GM19025 (cell line): ENCODE data around the gene CCS.
A peak's percentile ranks its signal among the peaks of the same experiment; 100 is the strongest.
"Not testable (repeated sequence)": the region's sequence is repeated elsewhere in the genome, so short reads cannot be mapped to it uniquely, and the experiment has no call there.

Source experiments
- ATAC-seq: cut with Tn5 transposase; IDR thresholded peaks from one replicate; pipeline ENCODE4 v1.9.1; 2021; ENCODE audit warnings: mild to moderate bottlenecking, low read depth, moderate library complexity; ENCODE audit not compliant: unreplicated experiment

The CCS gene

GRCh38 chr11:66586136-66586535, 6.8 kb upstream of the CCS start:
- ATAC-seq: no peak

DNA sequence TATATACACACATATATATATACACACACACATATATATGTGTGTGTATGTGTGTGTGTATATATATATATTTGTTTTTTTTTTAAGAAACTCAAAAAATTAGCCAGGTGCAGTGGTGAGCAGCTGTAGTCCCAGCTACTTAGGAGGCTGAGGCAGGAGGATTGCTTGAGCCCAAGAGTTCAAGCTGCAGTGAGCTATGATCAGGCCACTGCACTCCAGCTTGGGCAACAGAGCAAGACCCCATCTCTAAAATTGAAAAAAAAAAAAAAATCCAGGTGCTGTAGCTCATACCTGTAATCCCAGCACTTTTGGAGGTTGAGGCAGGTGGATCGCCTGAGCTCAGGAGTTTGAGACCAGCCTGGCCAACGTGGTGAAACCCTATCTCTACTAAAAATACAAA, 3.7 kb upstream of the CCS start:
- not testable (repeated sequence) for ATAC-seq

- no peak for ATAC-seq
These were observed 2.8 kb upstream of the CCS start for GRCh38 chr11:66589996-66590675.

DNA sequence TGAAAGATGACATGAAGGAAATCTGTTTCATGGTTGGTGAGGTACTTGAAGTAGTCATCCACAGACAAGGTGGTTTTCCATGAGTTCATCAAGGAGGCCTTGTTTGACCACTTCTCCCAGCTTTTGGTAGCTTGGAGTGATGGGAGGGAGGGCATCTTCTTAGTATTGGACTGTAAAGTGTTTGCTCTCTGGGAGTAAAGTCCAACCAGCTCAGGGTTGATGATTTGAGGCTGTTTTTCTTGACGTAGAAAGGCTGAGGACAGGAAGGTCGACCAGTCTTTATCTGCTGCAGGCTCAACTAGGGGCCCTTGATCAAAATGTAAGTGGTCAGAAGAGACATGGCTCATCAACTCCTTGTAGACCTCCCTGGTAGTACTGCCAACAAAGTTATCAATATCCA, 1.8 kb upstream of the CCS start:
- no peak for ATAC-seq

DNA sequence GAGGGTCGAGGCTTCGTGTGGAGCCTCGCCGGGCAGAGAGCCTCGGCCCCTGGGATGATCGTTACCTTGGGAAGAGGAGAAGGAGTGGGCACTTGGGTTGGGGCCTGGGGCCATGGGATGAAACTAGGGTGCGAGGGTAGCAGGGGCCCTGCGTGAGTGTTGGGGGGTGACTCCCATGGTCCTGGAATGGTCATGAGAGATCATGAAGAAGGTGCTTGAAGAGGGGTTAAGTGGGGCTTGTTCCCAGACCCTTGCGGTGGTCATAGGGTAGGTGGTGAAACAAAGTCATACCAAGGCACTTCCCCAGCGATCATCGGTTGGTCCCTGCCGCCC, 284 bp downstream of the CCS start:
- no peak for ATAC-seq

DNA sequence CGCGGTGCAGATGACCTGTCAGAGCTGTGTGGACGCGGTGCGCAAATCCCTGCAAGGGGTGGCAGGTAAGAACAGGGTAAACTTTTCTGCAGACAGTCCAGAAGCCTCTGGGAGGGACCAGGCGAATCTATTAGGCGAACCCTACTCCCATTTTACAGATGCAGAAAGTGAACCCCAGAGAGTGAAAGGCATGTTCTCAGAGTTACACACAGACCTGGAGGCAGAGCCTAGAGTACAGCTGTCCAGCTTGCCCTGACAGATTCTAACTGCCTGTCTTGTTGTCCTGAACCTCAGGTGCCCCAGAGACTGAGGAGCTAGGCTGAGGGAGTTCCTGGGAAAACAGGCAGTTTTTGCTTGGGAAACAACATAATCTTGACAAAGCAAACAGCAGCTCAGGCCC, 665 bp downstream of the CCS start:
- ATAC-seq: no peak

DNA sequence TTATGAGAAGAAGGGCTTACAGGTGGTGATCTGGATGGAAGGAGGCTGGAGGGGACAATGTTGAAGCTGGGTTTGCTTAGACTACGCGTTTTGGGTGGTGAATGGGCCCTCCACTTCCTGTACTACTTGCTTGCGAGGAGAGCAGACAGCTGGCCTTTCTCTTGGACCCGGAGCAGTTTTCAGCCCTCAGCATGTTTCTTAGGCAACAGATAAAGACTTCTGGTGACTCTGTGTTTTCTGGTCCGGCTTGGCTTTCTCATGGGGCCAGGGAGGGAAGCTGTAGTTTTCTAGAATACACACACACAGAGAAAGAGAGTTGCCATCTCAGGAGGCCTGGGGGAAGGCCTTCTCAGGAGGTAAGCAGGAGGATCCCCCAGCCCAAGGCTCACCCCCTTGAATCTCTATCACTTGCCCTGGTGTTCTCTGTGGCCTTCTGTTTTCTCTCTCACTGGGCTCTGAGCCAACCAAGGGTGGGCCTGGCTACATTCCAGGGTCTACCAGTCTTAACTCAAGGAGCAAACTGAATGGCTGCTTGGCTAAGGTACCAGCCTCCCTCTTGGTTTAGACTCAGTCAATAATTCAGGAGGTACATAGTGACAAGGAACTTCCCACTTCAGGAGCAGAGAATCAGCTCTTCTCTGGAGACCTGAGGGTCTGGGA, 2.4 kb downstream of the CCS start:
- ATAC-seq: no peak

DNA sequence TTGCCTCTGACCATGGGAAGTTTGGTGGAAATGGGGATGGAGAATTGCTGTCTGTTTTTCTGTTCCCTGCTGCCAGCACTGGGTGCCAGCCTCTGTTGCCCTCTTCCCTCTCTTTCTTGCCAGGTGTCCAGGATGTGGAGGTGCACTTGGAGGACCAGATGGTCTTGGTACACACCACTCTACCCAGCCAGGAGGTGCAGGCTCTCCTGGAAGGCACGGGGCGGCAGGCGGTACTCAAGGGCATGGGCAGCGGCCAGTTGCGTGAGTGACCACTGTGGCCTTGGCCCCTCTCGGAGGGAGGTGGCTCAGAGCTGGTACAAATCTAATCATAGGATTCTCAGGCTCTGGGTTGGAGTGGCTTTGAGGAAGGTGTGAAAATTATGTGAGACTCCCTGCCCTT, 6.0 kb downstream of the CCS start:
- no peak for ATAC-seq

DNA sequence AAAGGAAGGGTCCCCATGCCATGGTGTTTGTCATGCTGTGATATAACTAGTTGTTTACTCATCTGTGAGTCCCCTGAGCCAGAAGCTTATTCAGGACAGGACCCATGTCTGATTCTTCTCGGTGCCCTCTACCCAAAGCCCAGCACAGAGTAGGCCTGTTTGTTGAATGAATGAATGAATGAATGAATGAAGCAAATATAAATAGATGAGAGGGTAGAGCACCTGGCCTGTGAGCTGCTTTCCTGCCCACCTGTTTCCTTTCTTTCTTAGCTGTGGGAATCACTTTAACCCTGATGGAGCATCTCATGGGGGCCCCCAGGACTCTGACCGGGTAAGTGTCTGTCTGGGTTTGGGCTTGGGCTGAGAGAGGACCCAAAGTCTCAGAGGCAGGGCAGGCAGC, 7.2 kb downstream of the CCS start:
- no peak for ATAC-seq

GRCh38 chr11:66600631-66601233, 7.7 kb downstream of the CCS start:
- ATAC-seq: no peak

GRCh38 chr11:66603072-66603471, 10.1 kb downstream of the CCS start:
- ATAC-seq: no peak

GRCh38 chr11:66604155-66604554, 11.2 kb downstream of the CCS start:
- ATAC-seq: no peak

GRCh38 chr11:66606608-66607007, 13.6 kb downstream of the CCS start:
- not testable (repeated sequence) for ATAC-seq

- ATAC-seq: no peak
These were observed 14.3 kb downstream of the CCS start for GRCh38 chr11:66607126-66607834.

DNA sequence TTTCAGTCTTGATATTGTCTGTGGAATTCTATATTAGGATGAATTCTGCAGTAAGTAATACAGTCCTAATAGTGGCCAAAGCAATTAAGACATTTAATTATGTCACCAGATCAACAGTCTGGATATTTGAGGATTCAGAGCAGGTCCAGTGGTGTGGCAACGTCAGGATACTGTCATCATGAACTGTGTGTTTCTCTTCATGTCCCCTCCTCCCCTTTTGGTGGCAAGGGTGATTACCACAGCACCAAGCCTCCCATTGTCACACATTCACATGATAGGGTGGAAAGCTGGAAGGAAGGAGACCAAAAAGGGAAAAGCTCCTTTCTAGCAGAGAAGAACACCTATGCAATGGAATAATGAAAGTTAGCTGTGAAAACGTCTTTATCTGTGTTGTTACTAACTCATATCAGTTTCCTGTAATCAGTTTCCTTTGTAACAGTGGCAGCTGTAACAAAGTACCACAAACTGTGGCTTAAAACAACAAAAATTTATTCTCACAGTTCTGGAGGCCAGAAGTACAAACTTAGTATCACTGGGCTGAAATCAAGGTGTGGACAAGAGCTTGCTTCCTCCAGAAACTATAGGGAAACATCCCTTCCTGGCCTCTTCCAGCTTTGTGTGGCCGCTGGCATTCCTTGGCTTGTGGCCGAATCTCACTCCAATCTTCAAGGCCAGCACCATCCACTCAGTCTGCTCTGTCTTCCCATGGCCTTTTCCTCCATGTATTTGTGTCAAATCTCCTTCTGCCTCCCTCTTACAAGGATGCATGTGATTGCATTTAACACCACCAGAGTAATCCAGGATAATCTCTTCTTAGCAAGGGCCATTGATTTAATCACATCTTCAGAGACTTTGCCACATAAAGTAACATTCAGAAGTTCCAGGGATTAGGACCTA, 17.0 kb downstream of the CCS start:
- no peak for ATAC-seq

DNA sequence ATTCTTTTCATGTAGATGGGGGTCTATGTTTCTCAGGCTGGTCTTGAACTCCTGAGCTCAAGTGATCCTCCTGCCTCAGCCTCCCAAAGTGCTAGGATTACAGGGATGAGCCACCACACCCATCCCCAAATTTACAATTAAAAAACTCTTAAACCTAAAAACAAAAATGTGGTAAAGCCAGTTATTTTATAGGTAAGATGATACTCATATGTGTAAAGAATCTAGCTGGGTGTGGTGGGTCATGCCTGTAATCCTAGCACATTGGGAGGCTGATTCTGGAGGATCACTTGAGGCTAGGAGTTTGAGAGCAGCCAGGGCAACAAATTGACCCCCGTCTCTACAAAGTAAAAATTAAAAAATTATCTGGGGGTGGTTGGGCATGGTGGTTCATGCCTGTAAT, 19.5 kb downstream of the CCS start:
- no peak for ATAC-seq

- ATAC-seq: no peak
These were observed 21.1 kb downstream of the CCS start for GRCh38 chr11:66614073-66614472.

DNA sequence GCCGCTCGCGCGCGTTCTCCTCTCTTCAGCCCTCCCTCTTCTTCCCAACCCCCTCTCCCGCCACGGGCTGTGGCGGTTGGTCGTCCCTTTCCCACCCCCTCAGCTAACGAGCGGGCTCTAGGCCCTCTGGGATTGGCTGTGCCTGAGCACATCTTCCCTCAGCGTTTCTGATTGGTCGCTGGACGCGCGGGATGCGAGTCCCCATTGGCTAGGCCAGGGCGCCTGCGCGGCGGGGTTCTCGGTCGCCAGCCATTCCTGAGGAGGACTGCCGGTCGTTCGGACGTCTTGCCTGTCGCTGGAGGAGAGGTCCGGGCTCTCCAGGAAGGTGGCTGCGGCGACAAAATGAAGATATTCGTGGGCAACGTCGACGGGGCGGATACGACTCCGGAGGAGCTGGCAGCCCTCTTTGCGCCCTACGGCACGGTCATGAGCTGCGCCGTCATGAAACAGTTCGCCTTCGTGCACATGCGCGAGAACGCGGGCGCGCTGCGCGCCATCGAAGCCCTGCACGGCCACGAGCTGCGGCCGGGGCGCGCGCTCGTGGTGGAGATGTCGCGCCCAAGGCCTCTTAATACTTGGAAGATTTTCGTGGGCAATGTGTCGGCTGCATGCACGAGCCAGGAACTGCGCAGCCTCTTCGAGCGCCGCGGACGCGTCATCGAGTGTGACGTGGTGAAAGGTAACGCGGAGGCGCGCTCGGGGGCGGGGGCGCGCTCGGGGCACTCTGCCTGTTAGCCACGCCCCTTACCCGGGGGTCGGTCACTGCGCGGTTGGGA, 23.6 kb downstream of the CCS start, which contains the start of gene RBM14:
TSS of gene RBM14 (plus strand) at position 252 of the 776 bp plus-strand sequence. CDS start at position 343, 91 bp downstream.
- peak; percentile 93 for ATAC-seq

DNA sequence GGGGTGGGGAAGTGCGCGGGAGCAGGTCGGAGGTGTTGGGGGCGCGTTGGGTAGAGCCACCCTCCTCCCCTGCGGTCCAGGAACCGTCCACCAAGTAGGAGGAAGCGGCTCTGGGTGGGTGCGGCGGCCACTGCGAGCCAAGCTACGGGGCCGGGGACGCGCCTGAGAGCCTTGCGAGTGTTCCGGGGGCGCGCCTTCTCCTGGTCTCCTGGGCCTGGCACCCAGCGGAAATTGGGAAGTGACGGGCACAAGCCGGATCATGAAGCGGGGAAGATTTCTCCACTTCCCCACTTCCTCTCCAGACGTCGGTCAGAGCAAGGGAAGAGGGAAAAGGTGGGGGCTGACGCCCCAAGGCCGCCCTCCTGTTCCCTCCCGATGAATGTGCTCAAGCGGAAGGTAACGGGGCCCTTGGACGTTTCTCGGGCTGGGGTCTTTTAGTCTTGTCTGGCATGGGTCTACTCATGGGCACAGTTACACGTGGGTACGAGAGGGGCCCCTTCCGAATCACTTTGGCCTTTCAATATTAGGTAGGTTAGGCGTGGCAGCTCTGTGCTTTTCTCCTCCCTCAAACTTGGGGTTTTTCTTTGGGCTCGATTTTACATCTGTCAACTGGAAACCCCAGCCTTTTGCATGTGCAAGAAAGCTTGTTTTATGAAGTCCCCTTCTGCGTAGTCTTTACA, 24.3 kb downstream of the CCS start:
- ATAC-seq: no peak
